Neural progenitor cell (in vitro differentiated cells): ENCODE measurements around the gene SCN8A.
A peak's percentile ranks its signal among the peaks of the same experiment; 100 is the strongest.

ENCODE experiments used
- EZH2 ChIP-seq: fragments of 200-600 bp; sonication (generic); IDR thresholded peaks from 2 replicates; pipeline ENCODE4 v1.6.1; 2017; ENCODE audit warnings: antibody characterized with exemption, mild to moderate bottlenecking, moderate library complexity
- TF ChIP-seq, protein P1 (sequence below): fragments of 200-600 bp; sonication (generic); IDR thresholded peaks from 2 replicates; pipeline ENCODE4 v1.5.1; 2017; ENCODE audit warnings: antibody characterized with exemption, mild to moderate bottlenecking

DNA sequence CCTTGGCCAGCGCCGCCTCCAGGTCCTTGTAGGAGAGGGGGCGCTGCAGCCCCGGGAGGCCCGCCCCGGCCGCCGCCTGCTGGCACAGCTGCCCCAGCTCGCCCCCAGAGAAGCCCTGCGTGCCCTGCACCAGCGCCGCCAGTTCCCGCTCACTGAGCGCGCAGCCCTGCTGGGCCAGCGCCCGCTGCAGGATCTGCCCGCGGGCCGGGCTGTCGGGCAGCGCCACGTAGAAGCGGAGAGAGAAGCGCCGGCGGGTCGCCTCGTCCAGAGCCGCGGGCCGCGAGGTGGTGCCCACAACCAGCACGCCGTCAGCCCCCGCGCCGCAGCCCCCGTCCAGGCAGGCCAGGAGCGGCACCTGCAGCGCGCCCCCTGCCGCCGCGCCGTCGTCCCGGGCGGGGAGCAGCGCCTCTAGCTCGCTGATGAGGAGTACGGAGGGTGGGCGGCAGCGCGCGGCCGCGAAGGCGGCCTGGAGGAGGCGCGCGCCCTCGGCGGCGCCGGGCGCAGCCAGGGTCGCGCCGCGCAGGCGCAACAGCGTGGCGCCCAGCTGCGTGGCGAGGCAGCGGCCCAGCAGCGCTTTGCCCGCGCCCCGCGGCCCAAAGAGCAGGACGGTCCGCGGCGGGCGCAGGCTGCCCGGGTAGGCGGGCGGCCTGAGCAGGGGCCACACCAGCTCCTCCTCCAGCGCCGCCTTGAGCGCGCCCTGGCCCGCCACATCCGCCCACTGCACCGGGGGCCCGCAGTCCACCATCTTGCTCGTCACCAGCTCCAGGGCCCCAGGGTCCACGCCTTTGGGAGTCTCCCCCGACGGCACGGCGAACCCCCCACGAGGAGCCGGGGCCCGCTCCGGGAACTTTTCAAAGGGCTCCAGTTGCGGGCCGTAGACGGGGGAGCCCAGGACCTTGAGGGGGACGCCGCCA is 229.8 kb downstream of the SCN8A start:
- TF ChIP-seq, protein P1, sequence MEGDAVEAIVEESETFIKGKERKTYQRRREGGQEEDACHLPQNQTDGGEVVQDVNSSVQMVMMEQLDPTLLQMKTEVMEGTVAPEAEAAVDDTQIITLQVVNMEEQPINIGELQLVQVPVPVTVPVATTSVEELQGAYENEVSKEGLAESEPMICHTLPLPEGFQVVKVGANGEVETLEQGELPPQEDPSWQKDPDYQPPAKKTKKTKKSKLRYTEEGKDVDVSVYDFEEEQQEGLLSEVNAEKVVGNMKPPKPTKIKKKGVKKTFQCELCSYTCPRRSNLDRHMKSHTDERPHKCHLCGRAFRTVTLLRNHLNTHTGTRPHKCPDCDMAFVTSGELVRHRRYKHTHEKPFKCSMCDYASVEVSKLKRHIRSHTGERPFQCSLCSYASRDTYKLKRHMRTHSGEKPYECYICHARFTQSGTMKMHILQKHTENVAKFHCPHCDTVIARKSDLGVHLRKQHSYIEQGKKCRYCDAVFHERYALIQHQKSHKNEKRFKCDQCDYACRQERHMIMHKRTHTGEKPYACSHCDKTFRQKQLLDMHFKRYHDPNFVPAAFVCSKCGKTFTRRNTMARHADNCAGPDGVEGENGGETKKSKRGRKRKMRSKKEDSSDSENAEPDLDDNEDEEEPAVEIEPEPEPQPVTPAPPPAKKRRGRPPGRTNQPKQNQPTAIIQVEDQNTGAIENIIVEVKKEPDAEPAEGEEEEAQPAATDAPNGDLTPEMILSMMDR = peak; percentile 57
- peak; percentile 47 for TF ChIP-seq EZH2
